ENCODE data around the gene TMEM214.

TMEM214 gene

DNA sequence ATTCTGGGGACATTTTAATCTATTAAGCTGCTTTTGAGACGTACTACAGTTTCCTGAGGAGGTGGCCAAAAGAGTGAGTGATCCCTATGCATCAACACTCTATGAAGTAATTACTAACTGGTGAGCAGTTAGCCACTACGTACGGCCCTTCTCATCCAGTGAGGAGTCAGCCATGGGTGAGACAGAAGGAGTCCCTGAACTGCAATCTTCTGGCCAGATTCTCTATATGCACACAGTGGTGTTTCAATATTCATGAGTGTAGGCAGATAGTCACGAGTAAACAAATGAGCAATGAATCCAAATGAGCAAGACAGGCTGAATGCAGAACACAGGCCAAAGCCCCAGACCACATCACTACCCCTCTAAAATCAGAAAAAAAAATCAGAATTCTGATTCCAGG lies 29.8 kb upstream of the TMEM214 start:
- TF ChIP-seq GATA3 (IDR thresholded peaks at IDR 0.05; ENCODE audit: low read depth, low read length) (no peak), GATA2 (IDR thresholded peaks at IDR 0.05; ENCODE audit: low read depth, low read length) (no peak)

DNA sequence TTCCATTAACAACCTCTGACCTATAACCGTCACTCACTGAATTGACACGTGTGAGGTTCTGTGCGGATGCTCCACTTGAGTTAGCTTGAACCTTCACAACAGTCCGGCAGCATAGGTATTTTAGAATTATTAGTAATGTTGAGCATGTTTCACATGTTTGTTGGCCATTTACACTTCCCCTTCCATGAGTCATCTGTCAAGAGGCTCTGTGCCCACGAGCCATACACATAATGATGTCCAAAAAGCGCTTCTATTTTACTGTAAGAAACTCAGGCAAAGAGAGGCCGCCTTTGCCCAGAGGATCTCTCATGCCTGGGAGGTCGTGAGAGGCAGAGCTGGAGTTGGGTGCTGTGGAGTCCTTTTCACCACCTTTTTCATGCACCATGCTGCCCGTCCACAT lies 28.9 kb upstream of the TMEM214 start:
- no peak for TF ChIP-seq GATA3 (IDR thresholded peaks at IDR 0.05; ENCODE audit: low read depth, low read length)
- no peak for TF ChIP-seq GATA2 (IDR thresholded peaks at IDR 0.05; ENCODE audit: low read depth, low read length)

DNA sequence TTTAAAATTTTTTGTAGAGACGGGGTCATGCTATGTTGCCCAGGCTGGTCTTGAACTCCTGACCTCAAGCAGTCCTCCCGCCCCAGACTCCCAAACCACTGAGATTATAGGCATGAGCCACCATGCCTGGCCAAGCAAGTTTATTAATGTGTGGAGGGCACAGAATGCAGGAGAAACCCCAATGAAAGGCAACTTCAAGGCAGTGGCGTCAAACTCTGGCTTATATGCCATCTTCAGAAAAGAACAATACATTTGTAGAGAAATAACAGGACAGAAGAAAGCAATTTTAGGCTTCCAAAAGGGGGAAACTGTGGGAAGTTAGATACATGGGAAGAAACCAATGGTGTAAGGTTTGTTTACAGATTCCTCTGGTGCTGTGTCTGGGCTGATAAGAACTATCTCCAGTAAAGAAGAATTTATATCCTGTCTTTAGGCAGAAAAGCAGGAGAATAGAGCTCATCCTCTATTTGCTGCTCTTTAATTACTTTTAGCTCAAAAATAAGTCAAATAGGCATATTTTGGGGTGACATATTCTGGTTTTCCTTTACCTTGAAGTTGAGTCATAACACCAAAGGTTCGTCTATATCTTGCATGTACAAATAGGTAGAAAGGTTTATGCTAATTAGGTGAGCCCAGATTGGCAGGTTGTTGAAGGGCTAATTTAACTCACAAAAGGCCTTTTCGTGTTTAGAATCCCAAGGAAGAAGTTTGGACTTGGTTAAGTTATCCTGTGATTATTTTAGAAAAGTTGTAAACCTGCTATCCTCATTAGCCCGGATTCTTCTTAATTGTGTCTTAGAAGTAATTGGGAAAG lies 26.0 kb upstream of the TMEM214 start:
- no peak for TF ChIP-seq GATA2 (IDR thresholded peaks at IDR 0.05; ENCODE audit: low read depth, low read length)
- TF ChIP-seq GATA3 (IDR thresholded peaks at IDR 0.05; ENCODE audit: low read depth, low read length): no peak

DNA sequence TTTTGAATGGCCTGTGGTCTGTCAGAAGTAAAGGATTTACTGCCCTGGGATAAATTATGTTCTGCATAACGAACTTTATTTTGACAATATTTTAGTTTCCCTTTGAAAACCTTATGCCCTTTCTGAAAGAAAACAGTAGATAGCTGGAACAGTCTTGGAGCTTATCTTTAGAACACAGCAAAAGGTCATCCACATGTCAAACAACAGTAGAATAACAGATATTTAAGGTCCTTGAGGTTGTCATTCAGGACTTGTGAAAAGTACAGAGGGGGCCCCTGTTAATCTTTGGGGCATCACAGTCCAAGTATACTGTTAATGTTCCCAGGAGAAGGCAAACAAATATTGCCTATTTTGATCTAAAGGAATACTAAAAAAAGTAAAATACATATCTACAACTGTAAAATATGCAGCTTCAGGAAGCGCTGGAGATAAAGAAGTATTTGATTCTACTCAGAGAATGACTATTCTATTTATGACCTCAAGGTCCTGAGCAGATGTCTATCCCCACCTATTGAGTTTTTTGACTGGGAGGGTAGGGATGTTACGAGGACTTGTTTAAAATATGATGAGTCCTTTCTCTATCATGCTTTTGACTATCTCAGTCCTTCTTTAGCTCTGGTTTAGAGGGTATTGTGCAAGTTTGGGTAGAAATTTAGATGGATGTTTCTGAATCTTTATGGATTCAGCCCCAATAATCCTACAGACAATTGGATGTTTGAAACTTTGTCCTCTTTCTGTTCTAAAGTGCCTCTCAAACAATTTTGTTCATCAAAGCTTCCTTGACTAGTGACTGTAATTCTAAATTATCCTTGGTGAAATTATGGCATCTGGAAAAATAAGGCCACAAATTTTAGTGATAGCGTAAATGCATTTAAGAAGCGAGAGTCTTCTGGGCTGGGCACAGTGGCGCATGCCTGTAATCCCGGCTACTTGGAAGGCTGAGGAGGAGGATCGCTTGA lies 25.1 kb upstream of the TMEM214 start:
- TF ChIP-seq GATA3 (IDR thresholded peaks at IDR 0.05; ENCODE audit: low read depth, low read length) (no peak), GATA2 (IDR thresholded peaks at IDR 0.05; ENCODE audit: low read depth, low read length) (no peak)

DNA sequence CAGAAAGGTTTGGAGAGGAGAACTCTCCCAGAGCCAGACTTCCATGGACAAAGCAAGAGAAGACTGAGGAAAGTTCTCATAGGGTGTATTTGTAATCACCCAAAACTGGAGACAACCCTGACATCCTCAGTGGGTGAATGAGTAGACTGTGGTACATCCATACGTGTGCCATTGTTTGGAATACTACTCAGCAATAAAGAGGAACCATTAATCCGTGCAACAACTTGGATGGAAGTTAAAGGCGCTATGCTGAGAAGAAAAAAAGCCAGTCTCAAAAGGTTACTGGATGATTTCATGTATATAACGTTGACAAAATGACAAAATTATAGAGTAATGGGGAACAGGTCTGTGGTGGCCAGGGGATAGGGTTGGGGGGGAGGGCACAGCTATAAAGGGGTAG lies 24.1 kb upstream of the TMEM214 start:
- TF ChIP-seq GATA2 (IDR thresholded peaks at IDR 0.05; ENCODE audit: low read depth, low read length): no peak
- TF ChIP-seq GATA3 (IDR thresholded peaks at IDR 0.05; ENCODE audit: low read depth, low read length): no peak

DNA sequence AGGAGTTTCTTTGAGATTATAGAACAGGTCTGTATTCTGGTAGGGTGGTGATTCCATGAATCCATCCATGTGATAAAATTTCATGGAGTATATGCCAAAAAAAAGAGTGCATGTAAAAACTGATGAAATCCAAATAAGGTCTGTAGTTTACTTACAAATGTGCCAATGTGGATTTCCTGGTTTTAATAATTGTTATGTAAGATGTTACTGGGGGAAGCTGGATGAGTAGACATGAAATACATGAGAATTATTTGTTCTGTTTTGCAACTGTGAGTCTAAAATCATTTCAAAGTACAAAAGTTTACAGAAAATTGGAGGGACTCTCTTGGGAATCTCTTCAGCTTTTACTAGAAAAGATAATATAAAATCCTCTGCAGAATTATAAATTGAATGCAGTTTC lies 23.7 kb upstream of the TMEM214 start:
- TF ChIP-seq GATA3 (IDR thresholded peaks at IDR 0.05; ENCODE audit: low read depth, low read length) (no peak), GATA2 (IDR thresholded peaks at IDR 0.05; ENCODE audit: low read depth, low read length) (no peak)

DNA sequence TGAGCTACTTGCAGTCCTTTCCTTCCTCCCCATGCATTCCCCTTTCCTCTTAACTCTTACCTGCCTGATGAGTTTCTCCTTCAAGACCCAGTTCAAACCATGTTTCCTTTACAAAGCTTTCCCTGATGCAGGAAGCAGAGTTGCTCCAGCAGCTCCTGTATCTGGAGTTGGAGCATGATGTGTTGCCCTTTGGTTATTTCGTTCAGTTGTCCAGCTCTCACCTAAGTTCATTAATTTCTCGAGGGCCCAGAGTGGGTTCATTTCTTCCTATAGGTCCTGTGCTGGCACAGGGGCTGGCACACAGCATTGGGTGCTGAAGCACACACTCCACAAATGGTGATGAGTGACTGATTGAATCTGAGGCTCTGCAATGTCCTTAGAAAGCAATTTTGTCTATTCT lies 23.0 kb upstream of the TMEM214 start:
- no peak for TF ChIP-seq GATA2 (IDR thresholded peaks at IDR 0.05; ENCODE audit: low read depth, low read length)
- no peak for TF ChIP-seq GATA3 (IDR thresholded peaks at IDR 0.05; ENCODE audit: low read depth, low read length)

DNA sequence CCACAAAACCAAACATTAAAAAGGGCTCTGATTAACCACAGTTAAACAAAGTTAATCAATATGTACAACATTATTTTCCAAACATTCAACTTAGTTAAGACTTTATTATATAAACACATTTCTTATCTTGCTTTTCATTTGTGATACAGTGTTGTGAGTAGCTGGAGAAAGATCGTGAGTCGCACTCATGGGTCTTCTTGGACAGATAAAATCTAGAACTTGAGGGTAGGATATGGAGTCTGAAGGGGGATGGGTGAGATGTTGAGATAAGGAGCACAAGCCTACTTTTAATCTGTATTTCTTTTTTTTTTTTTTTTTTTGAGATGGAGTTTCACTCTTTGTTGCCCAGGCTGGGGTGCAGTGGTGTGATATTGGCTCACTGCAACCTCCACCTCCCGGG lies 22.6 kb upstream of the TMEM214 start:
- no peak for TF ChIP-seq GATA3 (IDR thresholded peaks at IDR 0.05; ENCODE audit: low read depth, low read length)
- no peak; the same call in 1 of the 2 replicates for TF ChIP-seq GATA2 (IDR thresholded peaks at IDR 0.05; ENCODE audit: low read depth, low read length)

DNA sequence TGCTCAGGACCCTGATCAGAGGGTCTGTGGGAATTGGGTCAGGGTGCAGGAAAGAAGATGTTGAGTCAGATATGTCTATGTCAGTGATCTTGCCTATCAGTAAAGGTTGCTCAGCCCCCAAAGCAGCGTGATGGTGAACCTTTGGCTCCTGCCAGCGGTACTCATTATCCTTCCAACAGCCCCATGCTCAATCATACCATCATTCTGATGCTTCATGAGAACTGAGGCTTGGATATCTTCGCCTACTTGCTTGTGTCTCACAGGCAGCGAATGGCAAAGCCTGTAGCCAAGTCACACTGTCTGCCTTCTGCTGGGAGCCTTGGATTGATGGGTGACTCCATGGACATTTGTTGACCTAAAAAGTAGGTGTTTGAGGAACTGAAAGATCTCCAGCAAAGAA lies 19.0 kb upstream of the TMEM214 start:
- TF ChIP-seq GATA3 (IDR thresholded peaks at IDR 0.05; ENCODE audit: low read depth, low read length) (no peak), GATA2 (IDR thresholded peaks at IDR 0.05; ENCODE audit: low read depth, low read length) (no peak)

DNA sequence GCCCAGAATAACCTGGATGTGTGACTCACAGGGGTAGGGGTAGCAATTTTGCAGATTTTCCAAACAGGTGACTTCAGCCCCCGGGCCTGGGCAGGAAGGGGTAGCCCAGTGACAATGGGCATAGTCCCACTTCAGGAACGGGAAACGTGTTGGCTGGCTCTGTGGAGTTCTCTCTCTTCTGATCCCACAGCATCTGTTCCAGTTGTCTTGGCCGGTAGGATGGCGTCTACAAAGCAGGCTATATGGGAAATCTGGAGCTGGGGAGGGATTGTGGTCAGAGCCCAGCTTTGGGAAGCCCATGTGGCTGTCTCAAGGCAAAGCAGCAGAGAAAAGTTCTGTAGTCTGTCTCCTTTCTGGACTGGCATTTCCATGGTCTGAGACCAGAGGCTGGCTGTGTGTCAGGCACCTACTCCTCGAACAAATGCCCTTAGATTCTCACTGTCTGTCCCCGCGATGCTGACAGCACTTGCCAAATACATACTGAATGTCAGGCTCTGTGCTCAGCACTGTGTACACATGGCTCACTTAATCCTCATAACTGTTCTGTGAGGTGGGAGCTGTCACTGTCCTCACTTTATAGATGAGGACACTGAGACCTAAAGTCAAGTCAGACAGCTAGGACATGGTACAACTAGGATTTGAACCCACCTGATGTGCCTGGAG lies 17.9 kb upstream of the TMEM214 start:
- TF ChIP-seq GATA2 (IDR thresholded peaks at IDR 0.05; ENCODE audit: low read depth, low read length) (no peak), GATA3 (IDR thresholded peaks at IDR 0.05; ENCODE audit: low read depth, low read length) (no peak)

DNA sequence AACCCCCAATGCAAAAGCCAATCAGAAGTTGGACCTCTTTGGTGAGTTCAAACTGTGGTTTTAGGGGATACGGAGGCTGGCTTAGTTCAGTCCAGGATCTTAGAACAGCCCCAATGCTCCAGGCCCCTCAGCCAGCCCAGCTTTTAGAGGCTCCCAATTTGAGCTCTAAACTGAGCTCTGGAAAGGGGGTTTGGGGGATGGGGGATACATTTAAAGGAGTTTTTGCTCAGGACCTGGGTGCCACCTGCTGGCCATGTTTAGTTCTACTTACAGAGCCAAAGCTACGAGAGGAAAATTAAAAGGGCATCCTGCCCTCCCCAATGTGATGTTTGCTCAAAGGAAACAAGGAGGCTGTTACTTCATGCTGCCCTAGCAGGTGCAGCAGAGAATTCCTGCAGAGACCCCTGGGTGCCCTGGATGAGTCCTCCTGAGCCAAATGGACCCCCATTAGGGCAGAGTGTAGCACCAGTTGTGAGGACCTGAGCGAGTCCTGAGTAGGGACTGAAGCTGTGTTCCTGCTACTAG lies 15.9 kb upstream of the TMEM214 start:
- TF ChIP-seq GATA2 (IDR thresholded peaks at IDR 0.05; ENCODE audit: low read depth, low read length): no peak
- no peak for TF ChIP-seq GATA3 (IDR thresholded peaks at IDR 0.05; ENCODE audit: low read depth, low read length)

DNA sequence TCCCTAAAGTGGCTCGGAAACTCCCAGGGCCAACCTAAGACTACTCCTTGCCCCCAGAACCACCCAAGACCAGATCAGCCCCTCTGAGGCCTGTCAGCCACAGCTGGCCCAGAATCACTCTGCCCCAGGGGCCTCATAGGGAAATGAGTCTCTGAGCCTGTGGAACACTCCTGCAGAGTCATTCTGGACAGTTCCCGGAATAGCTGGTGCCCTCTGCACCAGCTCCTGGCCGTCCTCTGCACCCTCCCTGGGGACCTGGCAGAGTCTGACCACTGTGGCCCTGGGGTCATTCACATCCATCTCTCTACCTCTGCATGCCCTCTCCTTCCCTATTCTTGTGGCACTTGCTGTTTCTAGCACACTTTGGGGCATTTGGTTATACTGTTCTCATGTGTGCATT lies 14.6 kb upstream of the TMEM214 start:
- TF ChIP-seq GATA2 (IDR thresholded peaks at IDR 0.05; ENCODE audit: low read depth, low read length) (no peak), GATA3 (IDR thresholded peaks at IDR 0.05; ENCODE audit: low read depth, low read length) (no peak)

DNA sequence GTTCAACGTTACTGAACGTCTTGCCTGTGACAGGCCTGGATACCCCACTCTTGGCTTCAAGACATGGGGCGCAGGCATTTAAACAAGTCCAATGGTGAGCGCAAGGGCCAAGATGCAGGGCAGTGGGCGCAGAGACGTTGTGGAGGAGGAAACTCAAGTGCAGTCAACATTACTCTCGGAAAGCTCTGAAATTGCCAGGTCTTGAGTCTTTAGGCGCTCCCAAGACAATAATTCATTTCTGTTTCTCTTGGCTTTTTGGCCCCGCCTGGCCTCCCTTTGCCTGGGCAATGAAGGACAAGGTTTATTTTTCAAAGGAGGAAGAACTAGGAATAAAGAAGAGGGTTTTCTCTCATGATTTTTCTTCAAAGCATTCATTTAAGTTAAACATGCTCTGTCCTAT lies 13.3 kb upstream of the TMEM214 start:
- no peak for TF ChIP-seq GATA3 (IDR thresholded peaks at IDR 0.05; ENCODE audit: low read depth, low read length)
- TF ChIP-seq GATA2 (IDR thresholded peaks at IDR 0.05; ENCODE audit: low read depth, low read length): no peak
